IMR-90 (cell line): ENCODE data around the gene GRB14. TPM values are rescaled to one million over a fixed set of nuclear protein-coding genes. Genes with fewer than 3 reads are reported as not detected.

Experiments
- ATAC-seq: fragments of 200-7000 bp; cut with Tn5 transposase; 2 replicates; pipeline ENCODE4 v1.9.1; 2020; ENCODE audit warnings: low read depth, mild to moderate bottlenecking, moderate library complexity
- BruUV-seq: library from RNA; stranded (reverse); fragments of 400-500 nt; replicated peaks from 2 replicates; lab custom pipeline; 2021; lab: Mats Ljungman, UMichigan
- CTCF ChIA-PET: fragments of 300-600 bp; formaldehyde crosslinking; extraction: SDS; loops from one replicate; lab custom pipeline; 2021; ENCODE audit warnings: antibody characterized with exemption; lab: Yijun Ruan, JAX
- POLR2A ChIA-PET: fragments of 300-600 bp; sonication (Branson Sonifier 250); formaldehyde crosslinking; loops from one replicate; lab custom pipeline; 2022; ENCODE audit warnings: antibody characterized with exemption; ENCODE audit not compliant: unreplicated experiment; lab: Charles Lee
- DNase-seq: peaks from one replicate; pipeline ENCODE4 v3.0.0; 2013
- H2AFZ ChIP-seq: replicated peaks from 2 replicates; pipeline ENCODE3; 2013; ENCODE audit warnings: low read length, mild to moderate bottlenecking; ENCODE audit not compliant: poor library complexity
- H2AK5ac ChIP-seq: 2 replicates; pipeline ENCODE4 v1.6.1; 2013; ENCODE audit warnings: low read depth, low read length, inconsistent platforms
- H2AK9ac ChIP-seq: replicated peaks from 2 replicates; pipeline ENCODE3; 2013; ENCODE audit warnings: mild to moderate bottlenecking, low read depth, low read length, moderate library complexity; ENCODE audit not compliant: poor library complexity
- H2BK120ac ChIP-seq: 2 replicates; pipeline ENCODE4 v1.6.1; 2013; ENCODE audit warnings: low read depth, low read length, inconsistent platforms
- H2BK15ac ChIP-seq: 3 replicates; pipeline ENCODE4 v1.6.1; 2013; ENCODE audit warnings: low read depth, low read length, inconsistent platforms
- H2BK20ac ChIP-seq: 2 replicates; pipeline ENCODE4 v1.6.1; 2013; ENCODE audit warnings: low read depth, mild to moderate bottlenecking, inconsistent platforms, low read length, moderate library complexity
- H2BK5ac ChIP-seq: 2 replicates; pipeline ENCODE4 v1.6.1; 2013; ENCODE audit warnings: mild to moderate bottlenecking, low read depth, low read length, inconsistent platforms; ENCODE audit not compliant: poor library complexity, severe bottlenecking
- H3K14ac ChIP-seq: replicated peaks from 2 replicates; pipeline ENCODE4 v1.6.1; 2013; ENCODE audit warnings: low read depth, low read length, inconsistent platforms
- H3K18ac ChIP-seq: 2 replicates; pipeline ENCODE4 v1.6.1; 2013; ENCODE audit warnings: low read depth, low read length, control low read depth
- H3K23ac ChIP-seq: 2 replicates; pipeline ENCODE4 v1.6.1; 2013; ENCODE audit warnings: low read depth, low read length, inconsistent platforms
- H3K27ac ChIP-seq: 2 replicates; pipeline ENCODE4 v1.5.1; 2013; ENCODE audit warnings: mild to moderate bottlenecking, control low read depth, low read length; ENCODE audit not compliant: insufficient read depth
- H3K27me3 ChIP-seq: 2 replicates; pipeline ENCODE4 v1.6.1; 2013; ENCODE audit warnings: low read length; ENCODE audit not compliant: control insufficient read depth, insufficient read depth
- H3K36me3 ChIP-seq: 2 replicates; pipeline ENCODE4 v1.6.1; 2013; ENCODE audit warnings: low read length, mixed read lengths; ENCODE audit not compliant: control insufficient read depth, insufficient read depth
- H3K4ac ChIP-seq: 2 replicates; pipeline ENCODE4 v1.6.1; 2013; ENCODE audit warnings: low read depth, low read length, inconsistent platforms
- H3K4me1 ChIP-seq: 2 replicates; pipeline ENCODE4 v1.6.1; 2013; ENCODE audit warnings: low read length, mixed read lengths; ENCODE audit not compliant: control insufficient read depth, insufficient read depth
- H3K4me2 ChIP-seq: 2 replicates; pipeline ENCODE4 v1.6.1; 2013; ENCODE audit warnings: low read depth, mild to moderate bottlenecking, control low read depth, low read length, moderate library complexity
- H3K4me3 ChIP-seq: 2 replicates; pipeline ENCODE4 v1.5.1; 2013; ENCODE audit warnings: low read depth, mild to moderate bottlenecking, control low read depth, low read length, moderate library complexity; ENCODE audit not compliant: insufficient read depth
- H3K56ac ChIP-seq: 2 replicates; pipeline ENCODE4 v1.6.1; 2013; ENCODE audit warnings: low read length, inconsistent platforms; ENCODE audit not compliant: insufficient read depth; ENCODE audit errors: extremely low read depth
- H3K79me1 ChIP-seq, 2 experiments: 2 replicates each; pipeline ENCODE4 v1.6.1; 2013; ENCODE audit warnings: low read length in 2 of 2, inconsistent platforms in 1 of 2, low read depth in 1 of 2
- H3K9ac ChIP-seq: 2 replicates; pipeline ENCODE4 v1.6.1; 2013; ENCODE audit warnings: low read depth, low read length, control low read depth
- H3K9me1 ChIP-seq: 2 replicates; pipeline ENCODE4 v1.6.1; 2013; ENCODE audit warnings: low read length, inconsistent platforms; ENCODE audit not compliant: insufficient read depth
- H3K9me3 ChIP-seq: 2 replicates; pipeline ENCODE4 v1.6.1; 2013; ENCODE audit warnings: low read length; ENCODE audit not compliant: control insufficient read depth, insufficient read depth
- H4K20me1 ChIP-seq: 2 replicates; pipeline ENCODE4 v1.6.1; 2013; ENCODE audit warnings: low read length, inconsistent platforms; ENCODE audit not compliant: insufficient read depth
- H4K5ac ChIP-seq: 2 replicates; pipeline ENCODE4 v1.6.1; 2013; ENCODE audit warnings: mild to moderate bottlenecking, low read depth, low read length, control low read depth
- H4K8ac ChIP-seq, 2 experiments: 2 replicates each; pipeline ENCODE4 v1.6.1; 2013; ENCODE audit warnings: low read depth in 2 of 2, low read length in 2 of 2, control low read depth in 1 of 2, inconsistent platforms in 1 of 2
- H4K91ac ChIP-seq: 2 replicates; pipeline ENCODE4 v1.6.1; 2013; ENCODE audit warnings: low read depth, low read length, inconsistent platforms; ENCODE audit not compliant: insufficient read depth
- BHLHE40 ChIP-seq: fragments of 150-350 bp; IDR thresholded peaks from 2 replicates; pipeline ENCODE4 v1.6.1; 2016; ENCODE audit warnings: mild to moderate bottlenecking, low read depth, low read length
- CEBPB ChIP-seq: IDR thresholded peaks from 2 replicates; pipeline ENCODE4 v1.6.1; 2012; ENCODE audit warnings: low read depth, low read length, improper control_type of control experiment
- CHD1 ChIP-seq: IDR thresholded peaks from 2 replicates; pipeline ENCODE4 v1.6.1; 2012; ENCODE audit warnings: low read depth, low read length, improper control_type of control experiment
- CTCF ChIP-seq: conservative IDR thresholded peaks from 2 replicates; pipeline ENCODE4 v1.5.1; 2012; ENCODE audit warnings: mild to moderate bottlenecking, low read depth, low read length, improper control_type of control experiment
- ELK1 ChIP-seq: fragments of 150-350 bp; IDR thresholded peaks from 2 replicates; pipeline ENCODE4 v1.6.1; 2016; ENCODE audit warnings: low read depth, mild to moderate bottlenecking, low read length, moderate library complexity, borderline replicate concordance
- FOS ChIP-seq: fragments of 150-350 bp; IDR thresholded peaks from 2 replicates; pipeline ENCODE4 v1.6.1; 2016; ENCODE audit warnings: low read depth, low read length
- MXI1 ChIP-seq: IDR thresholded peaks from 2 replicates; pipeline ENCODE4 v1.6.1; 2012; ENCODE audit warnings: low read depth, mild to moderate bottlenecking, low read length, moderate library complexity, borderline replicate concordance
- RFX5 ChIP-seq: IDR thresholded peaks from 2 replicates; pipeline ENCODE4 v1.8.0; 2012; ENCODE audit warnings: low read depth, mild to moderate bottlenecking, low read length, moderate library complexity
- SMC3 ChIP-seq: fragments of 150-350 bp; IDR thresholded peaks from 2 replicates; pipeline ENCODE4 v1.6.1; 2016; ENCODE audit warnings: low read depth, mild to moderate bottlenecking, antibody characterized with exemption, low read length, moderate library complexity
- WGBS, 2 experiments: methylation state at CpG; one replicate each; pipeline versions ENCODE4 v1.1.5 to v1.1.7; 2013; ENCODE audit warnings: missing lambda C conversion rate in 2 of 2; ENCODE audit not compliant: insufficient read length in 1 of 2; ENCODE audit errors: extremely low coverage in 2 of 2; 5-methylcytosine and 5-hydroxymethylcytosine counted together
- dilution Hi-C: fragments of 300-500 bp; cut with HindIII; formaldehyde crosslinking; loops from one replicate; pipeline ENCODE4 v1.14.3; 2018; ENCODE audit warnings: low sequenced_read_pairs; ENCODE audit not compliant: unreplicated experiment
- in situ Hi-C: fragments of 300-500 bp; cut with MboI; formaldehyde crosslinking; loops from 3 replicates; pipeline ENCODE4 v1.14.3; 2019; ENCODE audit warnings: low sequenced_read_pairs, inconsistent platforms, mixed read lengths
- intact Hi-C: fragments of 100-400 bp; cut with micrococcal nuclease; formaldehyde crosslinking; loops from 2 replicates; pipeline ENCODE4 v1.10.0; 2022
- polyA plus RNA-seq, 3 experiments: library from polyadenylated mRNA; depleted of rRNA; stranded (reverse); fragments of >200 nt; gene quantifications; 2 replicates each; pipeline ENCODE4 v1.2.3, GENCODE V29; 2012; ENCODE audit warnings: low replicate concordance in 1 of 3
- total RNA-seq: library from RNA; depleted of rRNA; stranded (reverse); fragments of >200 nt; gene quantifications from 2 replicates; pipeline ENCODE4 v1.2.3, GENCODE V29; 2012
- TF ChIP-seq, protein P1 (sequence below): fragments of 150-350 bp; IDR thresholded peaks from 2 replicates; pipeline ENCODE4 v1.6.1; 2017; ENCODE audit warnings: mild to moderate bottlenecking, antibody characterized with exemption, low read length, low read depth

GRB14 gene
- total and polyA plus RNA-seq, 2 of the 4 experiments (the other 2 are of a cell fraction) = not detected

GRCh38 chr2:164642946-164643555, 21.8 kb upstream of the GRB14 start:
- no peak overlapping the region for H4K91ac ChIP-seq
- no peaks in the 10 kb centered on the region for H3K27me3 ChIP-seq
- H2BK15ac ChIP-seq = no peak overlapping the region
- dilution Hi-C loops (no loop called here), in situ Hi-C loops (no loop called here), intact Hi-C loops (no loop called here)
- no peak overlapping the region for H4K8ac ChIP-seq
- no peak overlapping the region for H3K14ac ChIP-seq
- H3K36me3 ChIP-seq = no peaks in the 10 kb centered on the region
- no peak overlapping the region for H2AK5ac ChIP-seq
- H2BK5ac ChIP-seq = no peak overlapping the region
- no peak overlapping the region for H3K4me2 ChIP-seq
- no peaks in the 10 kb centered on the region for H4K20me1 ChIP-seq
- no peak overlapping the region for H2AFZ ChIP-seq
- BruUV-seq = no TSS peak
- no peaks in the 10 kb centered on the region for H3K9me3 ChIP-seq
- H3K23ac ChIP-seq = no peak overlapping the region
- no peak overlapping the region for H2BK20ac ChIP-seq
- no peak overlapping the region for H3K18ac ChIP-seq
- no peaks in the 10 kb centered on the region for H3K79me1 ChIP-seq
- no peak overlapping the region for H3K27ac ChIP-seq
- ATAC-seq = no peak
- H3K56ac ChIP-seq = no peak overlapping the region
- POLR2A ChIA-PET = no interaction called here
- CTCF ChIA-PET = no interaction called here
- no peaks in the 10 kb centered on the region for H3K9me1 ChIP-seq
- no peak overlapping the region for H2AK9ac ChIP-seq
- no peaks in the 10 kb centered on the region for H3K4me1 ChIP-seq
- WGBS, 2 experiments = 62% methylated on average over 3 of the region's 8 CpGs; no CpG with 5 or more reads in 1 of the 2 experiments
- H3K4ac ChIP-seq = no peak overlapping the region
- no peak overlapping the region for H4K5ac ChIP-seq
- H3K4me3 ChIP-seq = no peak overlapping the region
- DNase-seq = no peak
- H2BK120ac ChIP-seq = no peak overlapping the region
- no peak overlapping the region for H3K9ac ChIP-seq
- no peak for TF ChIP-seq CHD1
- no peak for TF ChIP-seq CEBPB
- no peak for TF ChIP-seq ELK1
- no peak for TF ChIP-seq CTCF
- TF ChIP-seq MXI1 = no peak
- no peak for TF ChIP-seq RFX5
- TF ChIP-seq BHLHE40 = no peak
- TF ChIP-seq, protein P1, sequence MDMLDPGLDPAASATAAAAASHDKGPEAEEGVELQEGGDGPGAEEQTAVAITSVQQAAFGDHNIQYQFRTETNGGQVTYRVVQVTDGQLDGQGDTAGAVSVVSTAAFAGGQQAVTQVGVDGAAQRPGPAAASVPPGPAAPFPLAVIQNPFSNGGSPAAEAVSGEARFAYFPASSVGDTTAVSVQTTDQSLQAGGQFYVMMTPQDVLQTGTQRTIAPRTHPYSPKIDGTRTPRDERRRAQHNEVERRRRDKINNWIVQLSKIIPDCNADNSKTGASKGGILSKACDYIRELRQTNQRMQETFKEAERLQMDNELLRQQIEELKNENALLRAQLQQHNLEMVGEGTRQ = no peak
- no peak for TF ChIP-seq SMC3
- no peak for TF ChIP-seq FOS
